ENCODE results near the gene KHDC1. TPM values are rescaled to one million over a fixed set of nuclear protein-coding genes. Genes with fewer than 3 reads are reported as not detected.
"Not testable (repeated sequence)": the region's sequence is repeated elsewhere in the genome, so short reads cannot be mapped to it uniquely, and the experiment has no call there.

Gene KHDC1
- total RNA-seq, 1 donor from 2014 or later, result 5.3 TPM

- no peaks in the 10 kb centered on the region for H3K36me3 Mint-ChIP-seq
- no peak overlapping the region for H3K27ac Mint-ChIP-seq
- no peaks in the 10 kb centered on the region for H3K27me3 Mint-ChIP-seq
- no peak for TF ChIP-seq CTCF (conservative IDR thresholded peaks at IDR 0.05)
- no peak for DNase-seq (ENCODE audit: extremely low spot score, unreplicated experiment)
- no peaks in the 10 kb centered on the region for H3K4me1 Mint-ChIP-seq (ENCODE audit: unreplicated experiment)
- H3K9me3 Mint-ChIP-seq, result peaks cover 7% of the 10 kb centered on the region
- no peak overlapping the region for H3K4me3 Mint-ChIP-seq
Measured at GRCh38 chr6:73204252-73204651, 58.7 kb downstream of the KHDC1 start.

- no peak for DNase-seq (ENCODE audit: extremely low spot score, unreplicated experiment)
- H3K9me3 Mint-ChIP-seq, result peaks cover 7% of the 10 kb centered on the region
- no peaks in the 10 kb centered on the region for H3K4me1 Mint-ChIP-seq (ENCODE audit: unreplicated experiment)
- H3K27me3 Mint-ChIP-seq, result no peaks in the 10 kb centered on the region
- H3K4me3 Mint-ChIP-seq, result no peak overlapping the region
- TF ChIP-seq CTCF (conservative IDR thresholded peaks at IDR 0.05), result no peak
- H3K36me3 Mint-ChIP-seq, result no peaks in the 10 kb centered on the region
- no peak overlapping the region for H3K27ac Mint-ChIP-seq
Measured at GRCh38 chr6:73203098-73203497, 59.9 kb downstream of the KHDC1 start.

GRCh38 chr6:73200735-73201134 is 62.3 kb downstream of the KHDC1 start:
- no peak for TF ChIP-seq CTCF (conservative IDR thresholded peaks at IDR 0.05)
- Mint-ChIP-seq H3K36me3 (no peaks in the 10 kb centered on the region), H3K27me3 (no peaks in the 10 kb centered on the region), H3K27ac (no peak overlapping the region), H3K9me3 (no peaks in the 10 kb centered on the region), H3K4me1 (ENCODE audit: unreplicated experiment) (no peaks in the 10 kb centered on the region), H3K4me3 (no peak overlapping the region)
- DNase-seq (ENCODE audit: extremely low spot score, unreplicated experiment), result no peak

- H3K4me1 Mint-ChIP-seq (ENCODE audit: unreplicated experiment), result no peaks in the 10 kb centered on the region
- no peaks in the 10 kb centered on the region for H3K27me3 Mint-ChIP-seq
- DNase-seq (ENCODE audit: extremely low spot score, unreplicated experiment), result no peak
- no peak for TF ChIP-seq CTCF (conservative IDR thresholded peaks at IDR 0.05)
- no peaks in the 10 kb centered on the region for H3K36me3 Mint-ChIP-seq
- H3K9me3 Mint-ChIP-seq, result no peaks in the 10 kb centered on the region
- no peak overlapping the region for H3K4me3 Mint-ChIP-seq
- H3K27ac Mint-ChIP-seq, result no peak overlapping the region
Measured at GRCh38 chr6:73200247-73200646, 62.7 kb downstream of the KHDC1 start.

GRCh38 chr6:73194744-73195143 is 68.3 kb downstream of the KHDC1 start:
- TF ChIP-seq CTCF (conservative IDR thresholded peaks at IDR 0.05), result no peak
- Mint-ChIP-seq H3K27me3 (no peaks in the 10 kb centered on the region), H3K27ac (no peak overlapping the region), H3K4me3 (no peak overlapping the region), H3K4me1 (ENCODE audit: unreplicated experiment) (no peaks in the 10 kb centered on the region), H3K36me3 (no peaks in the 10 kb centered on the region), H3K9me3 (no peaks in the 10 kb centered on the region)
- DNase-seq (ENCODE audit: extremely low spot score, unreplicated experiment), result no peak

- DNase-seq (ENCODE audit: extremely low spot score, unreplicated experiment); H3K9me3 Mint-ChIP-seq; H3K27ac Mint-ChIP-seq; H3K4me3 Mint-ChIP-seq; H3K4me1 Mint-ChIP-seq (ENCODE audit: unreplicated experiment); H3K27me3 Mint-ChIP-seq; H3K36me3 Mint-ChIP-seq: not testable (repeated sequence)
Measured at GRCh38 chr6:73193302-73193701, 69.7 kb downstream of the KHDC1 start.

Other genes starting within 250 kb of the KHDC1 start
- gene KHDC1L, start 37.7 kb downstream of the KHDC1 start, total RNA-seq (ENCODE audit: low replicate concordance), result 0.75 TPM in 1 of 2 replicates, not detected in the other
- not detected in 2 replicates for gene DPPA5, start 91.1 kb upstream of the KHDC1 start, total RNA-seq (ENCODE audit: low replicate concordance)
- not detected in 2 replicates for gene KHDC3L, start 99.5 kb upstream of the KHDC1 start, total RNA-seq (ENCODE audit: low replicate concordance)
- not detected in 2 replicates for gene OOEP, start 106.7 kb upstream of the KHDC1 start, total RNA-seq (ENCODE audit: low replicate concordance)
- 0.17 TPM in 1 of 2 replicates, not detected in the other for gene DDX43, start 131.6 kb upstream of the KHDC1 start, total RNA-seq (ENCODE audit: low replicate concordance)
- 0.12 TPM in 2 replicates for gene CGAS, start 189.1 kb upstream of the KHDC1 start, total RNA-seq (ENCODE audit: low replicate concordance)
- gene MTO1, start 198.5 kb upstream of the KHDC1 start, total RNA-seq (ENCODE audit: low replicate concordance), result 28.0 and 28.3 TPM in 2 replicates